ENCODE results near the gene CDC42SE1.

DNA sequence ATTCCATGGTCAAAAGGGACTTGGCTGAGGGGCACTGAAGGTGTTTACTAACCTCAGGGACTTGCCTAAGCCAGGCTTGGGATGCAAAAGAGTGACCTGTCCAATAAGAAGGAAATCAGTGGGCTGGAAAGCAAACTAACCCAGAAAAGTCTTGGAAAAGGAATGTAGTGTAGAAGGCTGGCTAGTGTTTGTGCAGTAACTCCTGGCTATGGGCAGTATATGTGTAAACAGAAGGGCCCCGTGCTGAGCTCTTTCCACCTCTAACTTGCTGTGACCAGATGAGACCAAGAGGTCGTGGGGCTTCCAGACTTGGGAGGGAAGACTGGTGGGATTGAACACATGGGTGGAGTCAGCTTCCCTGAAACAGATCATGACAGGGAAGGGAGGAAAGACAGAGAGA, 56.8 kb downstream of the CDC42SE1 start:
- TF ChIP-seq EZH2 (IDR thresholded peaks at IDR 0.05; ENCODE audit: borderline replicate concordance, low read length) (no peak), CTCF (IDR thresholded peaks at IDR 0.05; ENCODE audit: low read length) (no peak)
